H54 (cell line): ENCODE results near the gene STAT6.
A peak's percentile ranks its signal among the peaks of the same experiment; 100 is the strongest.

Source experiments
- DNase-seq: peaks from one replicate; pipeline ENCODE4 v3.0.0; 2011; ENCODE audit warnings: low spot score, mixed read lengths; ENCODE audit not compliant: insufficient read length
- FAIRE-seq: peaks from 3 replicates; lab custom pipeline; 2011; peaks lifted over from hg19 to GRCh38; lab: Jason Lieb, UNC
- POLR2A ChIP-seq: IDR thresholded peaks from 2 replicates; pipeline ENCODE4 v1.6.1; 2011; ENCODE audit warnings: low read depth, mild to moderate bottlenecking, low read length

The STAT6 gene

DNA sequence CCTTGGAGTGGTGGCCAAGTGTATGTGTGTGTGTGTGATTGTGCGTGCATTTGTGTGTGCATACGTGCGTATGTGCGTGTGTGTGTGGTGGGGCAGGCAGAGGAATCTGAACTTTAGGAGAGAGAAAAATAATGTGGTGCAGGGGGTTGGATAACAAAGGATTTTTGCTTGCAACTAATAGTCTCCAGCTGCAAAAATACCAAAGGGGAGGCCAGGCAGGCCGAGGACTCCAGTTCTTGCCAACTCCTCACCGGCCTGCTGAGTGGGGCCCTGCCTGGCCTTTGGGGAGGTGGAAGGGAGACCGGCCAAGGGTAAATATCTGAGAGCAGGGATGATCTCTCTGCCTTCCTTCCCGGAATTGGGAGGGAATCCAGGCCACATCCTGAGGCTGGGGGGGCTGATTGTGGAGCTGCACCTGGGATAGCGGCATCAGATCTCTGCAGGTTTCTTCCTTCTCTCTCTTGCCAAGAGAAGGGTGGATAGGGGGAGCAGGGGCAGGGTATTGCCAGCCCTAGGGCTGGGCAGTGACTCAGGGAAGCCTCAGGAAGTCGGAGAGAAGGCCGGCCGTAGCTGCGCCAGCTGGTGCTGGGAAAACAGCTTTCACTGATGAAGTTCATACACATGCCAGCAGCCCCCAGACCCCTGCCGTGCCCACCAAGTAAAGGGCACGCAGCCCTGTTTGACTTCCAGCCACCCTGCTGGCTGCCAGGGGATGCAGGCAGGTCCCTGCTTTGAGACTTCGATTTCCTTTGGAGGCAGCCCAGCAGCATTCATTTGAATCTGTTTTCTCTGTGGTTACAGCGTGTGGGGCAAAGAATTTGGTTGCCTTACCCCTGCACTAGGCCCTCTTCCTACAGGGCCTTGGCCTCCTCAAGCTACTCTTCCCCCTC, 40.8 kb upstream of the STAT6 start:
- FAIRE-seq (no peak), DNase-seq (peak; percentile 68)
- TF ChIP-seq POLR2A = no peak

DNA sequence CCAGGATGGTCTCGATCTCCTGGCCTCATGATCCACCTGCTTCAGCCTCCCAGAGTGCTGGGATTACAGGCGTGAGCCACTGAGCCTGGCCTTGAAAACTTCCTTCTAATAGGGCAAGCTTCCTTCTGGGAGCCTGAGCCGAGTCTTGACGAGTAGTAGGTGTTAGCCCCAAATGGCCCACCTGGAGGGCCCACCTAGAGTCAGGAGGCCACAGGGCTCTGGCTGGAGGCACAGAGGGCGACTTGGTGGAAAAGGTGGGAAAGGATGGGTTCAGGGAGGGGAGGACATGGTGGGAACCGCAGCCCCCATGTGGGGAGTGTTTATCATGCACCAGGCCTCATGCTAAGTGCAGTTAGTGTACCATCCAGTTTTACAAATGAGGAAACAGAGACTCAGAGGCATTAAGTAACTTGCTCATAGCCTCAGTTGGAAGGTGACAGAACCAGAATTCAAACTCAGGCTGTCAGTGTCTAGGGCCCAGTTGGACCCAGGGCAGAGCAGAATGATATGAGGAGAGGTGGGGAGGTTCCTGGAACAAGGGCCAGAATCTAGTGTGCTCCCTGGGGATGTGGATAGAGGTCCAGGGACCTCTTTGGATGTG, 39.3 kb upstream of the STAT6 start:
- no peak for DNase-seq
- TF ChIP-seq POLR2A = no peak
- FAIRE-seq = no peak

- no peak for TF ChIP-seq POLR2A
- FAIRE-seq (no peak), DNase-seq (no peak)
These were observed 38.2 kb upstream of the STAT6 start for GRCh38 chr12:57149245-57149900.

DNA sequence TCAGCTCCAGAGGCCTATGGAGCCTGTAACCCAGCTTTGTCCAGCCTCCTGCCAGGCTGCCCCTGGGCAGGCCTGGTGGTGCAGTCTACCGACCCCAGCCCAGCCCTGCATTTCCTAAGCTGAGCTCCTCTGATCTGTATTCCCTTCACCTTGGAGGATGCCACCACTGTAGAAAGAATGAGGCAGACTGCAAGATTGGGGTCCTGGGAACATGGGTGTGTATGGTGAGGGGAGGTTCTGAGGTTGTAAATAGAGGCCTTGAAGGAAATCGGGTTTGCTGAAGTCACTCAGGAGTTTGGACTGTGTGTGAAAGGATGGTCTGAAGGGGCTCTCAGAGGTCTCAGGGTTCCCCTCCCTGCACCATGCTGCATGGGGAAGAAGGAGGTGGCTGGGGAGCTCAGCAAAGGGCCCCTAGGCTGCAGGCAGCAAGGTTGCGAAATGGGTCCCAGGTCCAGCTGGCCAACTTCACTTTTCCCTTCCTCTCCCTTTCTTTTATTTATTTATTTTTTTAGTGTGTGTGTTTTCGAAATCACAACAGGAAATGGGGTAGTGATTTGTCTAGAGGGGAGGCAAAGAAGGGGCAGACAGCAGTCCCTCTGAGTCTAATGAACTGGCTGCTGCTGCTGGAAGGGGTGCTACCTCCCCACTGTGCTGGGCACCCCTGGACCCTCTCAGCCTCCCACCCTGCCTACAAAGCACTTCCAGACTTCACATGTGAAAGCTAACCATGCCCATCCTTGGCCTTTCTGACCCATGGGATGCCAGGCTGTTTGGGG, 37.5 kb upstream of the STAT6 start:
- FAIRE-seq = no peak
- no peak for TF ChIP-seq POLR2A
- DNase-seq = no peak

DNA sequence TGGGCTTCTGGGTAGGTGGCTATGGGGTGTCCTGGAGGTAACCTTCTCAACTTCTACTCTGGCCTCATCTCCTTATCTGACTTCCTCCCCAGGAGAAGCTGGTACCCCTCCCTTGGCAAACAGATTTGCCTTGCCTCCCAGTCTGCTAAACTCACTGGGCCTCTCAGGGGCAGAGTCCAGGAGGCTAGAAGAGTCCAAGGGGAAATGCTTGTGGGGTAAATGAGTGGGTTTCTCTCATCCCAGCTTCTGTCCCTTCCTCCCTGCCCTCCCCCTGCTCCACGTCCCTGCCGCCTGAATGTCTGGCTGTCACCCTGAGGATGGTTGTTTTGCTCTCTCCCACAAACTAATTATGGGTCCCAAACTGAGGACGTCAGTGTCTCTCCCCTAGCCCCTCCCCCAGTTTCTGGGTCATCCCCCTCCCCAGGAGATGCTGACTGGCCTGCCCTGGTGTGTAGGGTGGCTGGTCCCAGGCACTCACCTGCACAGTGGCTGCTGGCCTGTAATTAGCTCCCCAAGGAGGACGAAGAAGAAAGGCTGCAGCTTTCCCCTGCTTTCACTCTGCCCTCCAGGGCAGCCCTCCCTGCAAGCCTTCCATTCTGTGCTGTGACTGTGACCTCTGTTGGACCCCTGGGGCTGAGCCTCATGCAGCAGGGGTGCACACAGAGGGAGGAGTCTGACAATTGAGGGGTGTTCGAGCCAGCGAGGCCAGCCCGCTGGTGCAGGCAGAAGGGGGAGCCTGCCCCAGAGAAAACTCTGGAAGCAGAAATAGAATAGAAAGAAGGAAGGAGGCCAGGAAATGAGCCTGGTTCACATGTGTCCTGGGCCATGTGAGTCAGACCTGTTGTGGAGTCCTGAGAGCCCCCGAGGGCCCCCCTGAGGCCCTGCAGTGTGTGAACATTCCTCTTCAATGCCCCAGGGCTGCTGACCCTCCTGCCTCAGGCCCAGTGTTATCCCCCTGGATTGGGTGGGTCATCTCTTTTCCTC, 36.1 kb upstream of the STAT6 start, which contains the start of gene LRP1-AS:
LRP1-AS (minus strand) TSS at position 659 of the 984 bp plus-strand sequence.
- no peak for FAIRE-seq
- no peak for TF ChIP-seq POLR2A
- no peak for DNase-seq

DNA sequence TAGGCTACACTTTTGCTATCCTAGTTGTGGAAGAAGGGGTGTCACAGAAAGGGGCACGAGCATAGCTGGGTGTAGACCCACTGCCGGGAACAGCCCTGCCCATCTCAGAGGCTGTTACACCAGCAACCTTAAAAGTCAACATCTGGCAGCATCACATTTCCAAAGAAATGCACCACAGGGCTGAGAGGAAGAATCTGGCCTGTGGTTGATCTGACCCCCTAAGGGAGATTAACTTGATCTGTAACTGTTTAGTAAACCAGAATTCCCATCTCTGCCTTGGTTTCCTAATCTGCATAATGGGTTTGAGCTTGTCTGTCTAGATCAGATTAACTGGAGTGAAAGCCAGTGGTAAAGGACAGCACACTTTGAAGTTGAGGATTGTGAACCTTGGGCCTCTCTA, 34.9 kb upstream of the STAT6 start:
- no peak for TF ChIP-seq POLR2A
- no peak for DNase-seq
- no peak for FAIRE-seq

- DNase-seq (no peak), FAIRE-seq (no peak)
- TF ChIP-seq POLR2A = no peak
These were observed 34.4 kb upstream of the STAT6 start for GRCh38 chr12:57145460-57146059.

DNA sequence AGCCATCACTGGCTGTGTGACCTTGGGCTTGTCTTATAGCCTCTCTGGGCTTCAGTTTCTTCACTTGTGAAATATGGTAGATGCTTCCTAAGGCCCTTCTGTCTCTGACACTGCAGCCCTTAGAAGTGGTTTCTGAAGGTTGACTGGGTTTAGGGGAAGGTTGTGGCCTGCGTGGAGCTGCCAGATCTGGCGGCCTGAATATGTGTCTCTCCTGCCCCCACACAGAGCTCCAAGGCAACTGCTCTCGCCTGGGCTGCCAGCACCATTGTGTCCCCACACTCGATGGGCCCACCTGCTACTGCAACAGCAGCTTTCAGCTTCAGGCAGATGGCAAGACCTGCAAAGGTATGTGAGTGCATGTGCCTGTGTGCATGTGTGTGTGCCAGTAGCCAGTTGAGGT, 32.3 kb upstream of the STAT6 start:
- FAIRE-seq (no peak), DNase-seq (no peak)
- TF ChIP-seq POLR2A = no peak

- no peak for FAIRE-seq
- TF ChIP-seq POLR2A = no peak
- DNase-seq = no peak
These were observed 31.6 kb upstream of the STAT6 start for GRCh38 chr12:57142727-57143126.

DNA sequence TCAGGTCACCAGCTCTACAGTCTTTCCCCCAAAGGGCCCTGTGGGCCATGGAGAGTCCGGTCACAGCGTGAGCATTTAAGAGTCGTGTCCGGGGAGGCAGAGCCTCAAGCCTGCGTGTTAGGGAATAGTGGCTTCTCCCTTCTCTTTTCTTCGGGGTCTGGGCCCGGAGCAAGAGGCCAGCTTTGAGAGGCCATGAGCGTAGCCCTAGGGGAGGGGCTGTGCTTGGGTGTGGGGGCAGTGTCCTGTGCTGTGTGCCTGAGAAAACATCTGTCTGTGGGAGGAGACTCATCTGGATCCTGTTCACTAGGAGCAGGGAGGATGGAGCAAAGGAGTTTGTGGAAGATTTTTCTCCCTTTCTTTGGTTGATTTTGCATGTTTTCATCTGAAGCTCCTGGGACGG, 31.0 kb upstream of the STAT6 start:
- DNase-seq (no peak), FAIRE-seq (no peak)
- no peak for TF ChIP-seq POLR2A

GRCh38 chr12:57141249-57141648, 30.1 kb upstream of the STAT6 start:
- FAIRE-seq = no peak
- no peak for DNase-seq
- TF ChIP-seq POLR2A = no peak
